Hindlimb muscle (tissue), 1 donor: ENCODE results near the gene GRM1. TPM values are rescaled to one million over a fixed set of nuclear protein-coding genes. Genes with fewer than 3 reads are reported as not detected.

Source experiments
- DNase-seq: peaks from one replicate; pipeline ENCODE4 v3.0.0-alpha.2; 2013
- polyA plus RNA-seq: library from polyadenylated mRNA; unstranded; fragments of 120-200 nt; gene quantifications from one replicate; pipeline ENCODE4 v1.2.1, GENCODE V29; 2013; ENCODE audit not compliant: insufficient read length

GRM1 gene
- polyA plus RNA-seq, 1 donor, result 0.10 TPM

GRCh38 chr6:146484411-146484810 is 455.5 kb downstream of the GRM1 start:
- no peak for DNase-seq

Other genes with a start within 250 kb of the GRM1 start
- gene FBXO30, start 214.3 kb upstream of the GRM1 start, polyA plus RNA-seq, result 10.8 TPM
- 11.4 TPM for gene SHPRH, start 64.7 kb upstream of the GRM1 start, polyA plus RNA-seq